Sigmoid colon (tissue), 3 donors: ENCODE measurements around the gene PSD.

Experiments
- CTCF ChIP-seq, 4 experiments: fragments of 450-650 bp in 3 of 4; fragments of 200-600 bp in 1 of 4; IDR thresholded peaks; one replicate each; pipeline ENCODE4 v1.5.1; 2016 to 2019; ENCODE audit warnings: antibody characterized with exemption in 4 of 4, mild to moderate bottlenecking in 3 of 4, moderate library complexity in 2 of 4
- POLR2A ChIP-seq, 2 donors: fragments of 450-650 bp; IDR thresholded peaks; one replicate each; pipeline ENCODE4 v1.6.1; 2016; ENCODE audit warnings: antibody characterized with exemption in 2 of 2, mild to moderate bottlenecking in 2 of 2, moderate library complexity in 2 of 2

GRCh38 chr10:102426803-102427287 is 8.3 kb upstream of the PSD start:
- TF ChIP-seq CTCF (IDR thresholded peaks at IDR 0.05) (no peak), POLR2A (IDR thresholded peaks at IDR 0.05) (no peak)
